ENCODE data around the gene SEMA4A.

Gene SEMA4A

GRCh38 chr1:156108664-156109241 is 44.6 kb upstream of the SEMA4A start:
- TF ChIP-seq TAF1 (IDR thresholded peaks at IDR 0.05; ENCODE audit: borderline replicate concordance, insufficient read depth, low read length): no peak
- no peak for TF ChIP-seq POLR2AphosphoS5 (IDR thresholded peaks at IDR 0.05; ENCODE audit: low read depth, low read length)
- TF ChIP-seq FOXP2 (optimal IDR thresholded peaks at IDR 0.05; ENCODE audit: borderline replicate concordance, extremely low read depth, extremely low read length, insufficient read depth): no peak
- TF ChIP-seq SIN3A (IDR thresholded peaks at IDR 0.05; ENCODE audit: borderline replicate concordance, insufficient read depth, low read length): no peak
- TF ChIP-seq REST (IDR thresholded peaks at IDR 0.05; ENCODE audit: insufficient read depth in 1 of 2, low read depth in 2 of 2, low read length in 2 of 2): no peak

- no peak for TF ChIP-seq POLR2AphosphoS5 (IDR thresholded peaks at IDR 0.05; ENCODE audit: low read depth, low read length)
- no peak for TF ChIP-seq TAF1 (IDR thresholded peaks at IDR 0.05; ENCODE audit: borderline replicate concordance, insufficient read depth, low read length)
Measured at GRCh38 chr1:156110252-156110651, 43.1 kb upstream of the SEMA4A start.

- TF ChIP-seq REST (IDR thresholded peaks at IDR 0.05; ENCODE audit: insufficient read depth in 1 of 2, low read depth in 2 of 2, low read length in 2 of 2) (no peak), TAF1 (IDR thresholded peaks at IDR 0.05; ENCODE audit: borderline replicate concordance, insufficient read depth, low read length) (no peak), POLR2AphosphoS5 (IDR thresholded peaks at IDR 0.05; ENCODE audit: low read depth, low read length) (no peak), SIN3A (IDR thresholded peaks at IDR 0.05; ENCODE audit: borderline replicate concordance, insufficient read depth, low read length) (no peak), FOXP2 (optimal IDR thresholded peaks at IDR 0.05; ENCODE audit: borderline replicate concordance, extremely low read depth, extremely low read length, insufficient read depth) (no peak)
Measured at GRCh38 chr1:156111355-156111962, 41.9 kb upstream of the SEMA4A start.

- no peak for TF ChIP-seq TAF1 (IDR thresholded peaks at IDR 0.05; ENCODE audit: borderline replicate concordance, insufficient read depth, low read length)
- no peak for TF ChIP-seq SIN3A (IDR thresholded peaks at IDR 0.05; ENCODE audit: borderline replicate concordance, insufficient read depth, low read length)
- TF ChIP-seq FOXP2 (optimal IDR thresholded peaks at IDR 0.05; ENCODE audit: borderline replicate concordance, extremely low read depth, extremely low read length, insufficient read depth): no peak
- TF ChIP-seq POLR2AphosphoS5 (IDR thresholded peaks at IDR 0.05; ENCODE audit: low read depth, low read length): no peak
- no peak for TF ChIP-seq REST (IDR thresholded peaks at IDR 0.05; ENCODE audit: insufficient read depth in 1 of 2, low read depth in 2 of 2, low read length in 2 of 2)
Measured at GRCh38 chr1:156112276-156113137, 40.9 kb upstream of the SEMA4A start.

GRCh38 chr1:156113282-156113950 is 40.0 kb upstream of the SEMA4A start:
- TF ChIP-seq SIN3A (IDR thresholded peaks at IDR 0.05; ENCODE audit: borderline replicate concordance, insufficient read depth, low read length) (no peak), REST (IDR thresholded peaks at IDR 0.05; ENCODE audit: insufficient read depth in 1 of 2, low read depth in 2 of 2, low read length in 2 of 2) (no peak), TAF1 (IDR thresholded peaks at IDR 0.05; ENCODE audit: borderline replicate concordance, insufficient read depth, low read length) (no peak), FOXP2 (optimal IDR thresholded peaks at IDR 0.05; ENCODE audit: borderline replicate concordance, extremely low read depth, extremely low read length, insufficient read depth) (no peak), POLR2AphosphoS5 (IDR thresholded peaks at IDR 0.05; ENCODE audit: low read depth, low read length) (no peak)

Measured in PFSK-1 (cell line).